Breast epithelium (tissue), 3 donors: Measurements from ENCODE around the gene MTF2.

Experiments
- POLR2A ChIP-seq: fragments of 450-650 bp; IDR thresholded peaks from one replicate; pipeline ENCODE4 v1.6.1; 2016; ENCODE audit warnings: antibody characterized with exemption, mild to moderate bottlenecking, moderate library complexity
- TF ChIP-seq, protein P1 (sequence below), 3 donors: fragments of 450-650 bp; IDR thresholded peaks; one replicate each; pipeline ENCODE4 v1.5.1; 2016 to 2017; ENCODE audit warnings: antibody characterized with exemption in 3 of 3, mild to moderate bottlenecking in 3 of 3, moderate library complexity in 3 of 3

- TF ChIP-seq, protein P1, sequence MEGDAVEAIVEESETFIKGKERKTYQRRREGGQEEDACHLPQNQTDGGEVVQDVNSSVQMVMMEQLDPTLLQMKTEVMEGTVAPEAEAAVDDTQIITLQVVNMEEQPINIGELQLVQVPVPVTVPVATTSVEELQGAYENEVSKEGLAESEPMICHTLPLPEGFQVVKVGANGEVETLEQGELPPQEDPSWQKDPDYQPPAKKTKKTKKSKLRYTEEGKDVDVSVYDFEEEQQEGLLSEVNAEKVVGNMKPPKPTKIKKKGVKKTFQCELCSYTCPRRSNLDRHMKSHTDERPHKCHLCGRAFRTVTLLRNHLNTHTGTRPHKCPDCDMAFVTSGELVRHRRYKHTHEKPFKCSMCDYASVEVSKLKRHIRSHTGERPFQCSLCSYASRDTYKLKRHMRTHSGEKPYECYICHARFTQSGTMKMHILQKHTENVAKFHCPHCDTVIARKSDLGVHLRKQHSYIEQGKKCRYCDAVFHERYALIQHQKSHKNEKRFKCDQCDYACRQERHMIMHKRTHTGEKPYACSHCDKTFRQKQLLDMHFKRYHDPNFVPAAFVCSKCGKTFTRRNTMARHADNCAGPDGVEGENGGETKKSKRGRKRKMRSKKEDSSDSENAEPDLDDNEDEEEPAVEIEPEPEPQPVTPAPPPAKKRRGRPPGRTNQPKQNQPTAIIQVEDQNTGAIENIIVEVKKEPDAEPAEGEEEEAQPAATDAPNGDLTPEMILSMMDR (IDR thresholded peaks at IDR 0.05) = no peak
- TF ChIP-seq POLR2A = no peak
Observed at GRCh38 chr1:93178418-93178817, 99.3 kb downstream of the MTF2 start.
